Colon (tissue), 2 donors: ENCODE measurements around the gene ILF2.
"Not testable (repeated sequence)": the region's sequence is repeated elsewhere in the genome, so short reads cannot be mapped to it uniquely, and the experiment has no call there.

ENCODE experiments used
- FAIRE-seq: peaks from 2 replicates; lab custom pipeline; 2012; peaks lifted over from hg19 to GRCh38; lab: Jason Lieb, UNC
- donor health status: control.
- donor health status: control.

Gene ILF2

DNA sequence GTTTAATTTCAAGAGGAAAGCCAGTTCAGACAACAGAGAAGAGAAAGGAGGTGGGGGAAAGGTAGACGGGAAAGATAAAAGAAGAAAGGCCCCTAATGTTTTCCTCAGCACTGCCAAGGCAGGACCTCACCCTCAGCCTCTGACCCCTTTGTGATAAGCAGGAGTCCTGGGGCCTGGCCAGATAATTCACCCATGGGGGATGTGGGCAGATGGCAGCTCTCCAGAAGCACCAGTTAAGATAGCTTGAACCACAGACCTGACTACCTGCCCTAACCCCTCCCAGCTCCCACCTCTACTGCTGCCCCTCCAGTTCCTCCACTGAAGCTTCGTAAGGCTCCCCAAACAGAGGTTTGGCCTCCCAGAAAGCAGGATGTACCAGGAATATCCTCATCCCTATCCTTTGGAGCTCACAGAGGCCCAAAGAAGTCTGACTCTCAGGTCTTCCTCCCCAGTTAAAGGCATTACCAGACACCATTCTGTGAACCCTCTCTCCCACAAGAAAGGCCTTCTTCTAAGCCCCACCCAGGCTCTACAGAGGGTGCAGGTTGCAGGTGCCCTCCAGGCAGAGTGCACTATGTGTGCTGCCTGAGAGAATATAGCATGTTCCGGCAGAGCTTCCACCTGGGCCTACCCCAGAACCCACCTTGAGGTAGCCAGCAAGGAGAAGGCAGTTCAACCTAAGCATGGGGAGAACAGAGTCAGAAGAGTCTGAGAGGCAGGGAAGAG, 21.5 kb downstream of the ILF2 start:
- FAIRE-seq, result no peak

DNA sequence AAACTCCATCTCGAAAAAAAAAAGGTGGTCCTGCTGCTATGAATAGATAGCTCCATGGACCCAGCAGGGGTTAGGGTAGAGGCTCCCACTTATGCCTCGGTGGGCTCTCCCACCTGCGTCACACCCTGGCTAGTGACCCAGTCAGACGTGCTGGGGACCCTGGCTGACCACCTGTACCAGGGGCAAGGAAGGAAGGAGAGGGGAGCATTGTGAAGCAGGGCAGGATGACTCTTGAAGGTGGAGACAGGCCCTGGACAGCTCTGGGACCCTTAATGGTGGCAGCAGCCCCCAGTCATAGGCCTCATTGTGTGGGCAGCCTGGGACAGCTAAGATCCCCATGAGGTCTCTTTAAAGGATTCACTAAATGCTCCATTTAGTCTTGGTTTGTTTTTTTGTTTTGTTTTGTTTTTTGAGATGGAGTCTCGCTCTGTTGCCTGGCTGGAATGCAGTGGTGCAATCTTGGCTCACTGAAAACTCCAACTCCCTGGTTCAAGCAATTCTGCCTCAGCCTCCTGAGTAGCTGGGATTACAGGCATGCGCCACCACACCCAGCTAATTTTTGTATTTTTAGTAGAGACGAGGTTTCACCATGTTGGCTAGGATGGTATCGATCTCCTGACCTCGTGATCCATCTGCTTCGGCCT, 22.7 kb downstream of the ILF2 start:
- no peak for FAIRE-seq

DNA sequence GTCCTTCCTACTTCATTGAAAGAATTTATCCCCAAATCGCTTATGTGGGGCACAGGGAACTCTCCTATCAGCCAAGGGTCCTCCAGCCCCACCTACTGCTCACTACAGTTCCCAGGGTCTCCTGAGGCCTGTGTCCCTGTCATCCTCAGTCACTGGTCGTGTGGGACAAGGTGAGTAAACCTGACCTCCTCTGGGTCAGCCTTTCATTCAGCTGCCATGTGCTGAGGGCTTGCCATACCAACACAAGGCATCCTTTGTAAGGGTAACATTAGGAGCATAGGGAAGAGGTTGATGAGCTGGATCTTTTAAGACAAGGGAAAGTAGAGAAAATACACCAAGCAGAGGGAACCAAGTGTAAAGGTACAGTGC, 23.5 kb downstream of the ILF2 start:
- no peak for FAIRE-seq

DNA sequence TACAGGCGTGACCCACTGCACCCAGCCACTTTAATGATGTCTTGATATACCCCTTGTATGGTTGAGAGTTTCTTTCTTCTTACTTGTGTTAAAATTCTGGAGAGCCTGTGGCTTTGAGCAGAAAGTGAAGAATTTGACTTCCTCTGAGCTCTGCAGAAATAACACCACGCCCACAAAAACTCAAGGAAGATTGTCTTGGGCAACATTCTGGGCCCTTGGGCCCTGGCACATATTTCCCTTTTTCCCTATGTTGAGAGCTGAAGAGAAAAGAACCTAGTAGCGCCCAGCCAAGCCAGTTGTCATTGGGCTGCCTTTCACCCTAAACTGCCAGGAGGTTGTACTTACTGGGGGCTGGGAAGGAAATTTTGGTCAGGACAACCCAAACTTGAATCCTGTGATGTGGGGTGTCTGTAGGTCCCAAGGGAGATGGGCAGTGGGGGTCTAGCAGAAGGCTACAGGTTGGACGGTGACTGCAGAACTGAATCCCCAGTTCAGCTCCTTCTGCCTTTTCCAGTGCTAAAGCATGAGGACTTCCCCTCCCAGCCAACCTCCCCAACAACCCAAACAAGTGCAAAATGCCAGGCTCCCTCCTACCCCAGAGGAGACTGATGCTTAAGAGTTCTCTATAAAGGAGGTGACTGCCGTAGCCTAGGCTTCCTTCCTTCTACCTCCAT, 24.0 kb downstream of the ILF2 start:
- no peak for FAIRE-seq

DNA sequence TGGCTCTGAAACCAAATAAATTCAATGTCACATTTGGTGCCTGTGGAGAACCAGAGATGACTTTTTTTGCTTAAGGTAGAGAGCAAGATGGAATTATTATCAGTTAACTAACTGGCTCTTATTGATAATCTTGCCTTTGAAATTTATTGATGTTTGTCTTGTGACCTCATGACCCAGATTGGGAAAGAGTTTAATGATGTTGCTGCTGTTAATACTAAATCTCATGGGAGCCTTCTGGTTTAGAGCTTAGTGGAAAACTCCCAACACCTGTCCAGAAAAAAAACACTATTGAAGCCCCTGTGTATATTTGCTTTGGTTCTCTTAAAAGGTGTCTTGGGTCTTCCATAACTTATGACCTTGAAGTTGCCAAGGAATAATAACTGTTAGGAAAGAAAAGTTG, 27.0 kb downstream of the ILF2 start:
- no peak for FAIRE-seq

DNA sequence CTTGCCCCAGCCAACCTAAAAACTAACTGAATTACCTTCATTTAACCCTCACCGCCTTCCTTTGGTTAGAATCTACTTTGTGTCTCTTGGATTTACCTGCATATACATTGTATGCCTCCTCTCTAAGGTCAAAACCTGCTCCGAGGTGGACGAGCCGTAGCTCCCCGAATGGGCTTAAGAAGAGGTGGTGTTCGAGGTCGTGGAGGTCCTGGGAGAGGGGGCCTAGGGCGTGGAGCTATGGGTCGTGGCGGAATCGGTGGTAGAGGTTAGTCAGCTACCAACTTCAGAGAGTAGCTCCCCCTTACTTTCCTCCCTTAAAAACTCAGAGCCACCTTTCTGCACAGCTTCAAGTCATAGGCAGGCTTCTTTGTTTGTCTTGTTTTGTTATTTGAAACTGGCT, 27.7 kb downstream of the ILF2 start:
- no peak for FAIRE-seq

DNA sequence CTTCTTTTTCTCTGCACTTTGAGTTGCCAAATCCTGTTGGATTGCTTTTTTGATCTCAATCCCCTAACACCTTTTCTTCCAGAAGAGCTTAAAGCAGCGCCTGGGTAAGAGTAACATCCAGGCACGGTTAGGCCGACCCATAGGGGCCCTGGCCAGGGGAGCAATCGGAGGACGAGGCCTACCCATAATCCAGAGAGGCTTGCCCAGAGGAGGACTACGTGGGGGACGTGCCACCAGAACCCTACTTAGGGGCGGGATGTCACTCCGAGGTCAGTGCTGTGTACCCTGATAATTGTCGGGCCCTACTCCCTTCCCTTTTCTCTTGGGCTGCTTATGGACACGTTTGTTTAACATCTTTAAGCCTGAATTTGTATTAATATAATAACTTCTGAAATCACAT, 28.6 kb downstream of the ILF2 start:
- no peak for FAIRE-seq

DNA sequence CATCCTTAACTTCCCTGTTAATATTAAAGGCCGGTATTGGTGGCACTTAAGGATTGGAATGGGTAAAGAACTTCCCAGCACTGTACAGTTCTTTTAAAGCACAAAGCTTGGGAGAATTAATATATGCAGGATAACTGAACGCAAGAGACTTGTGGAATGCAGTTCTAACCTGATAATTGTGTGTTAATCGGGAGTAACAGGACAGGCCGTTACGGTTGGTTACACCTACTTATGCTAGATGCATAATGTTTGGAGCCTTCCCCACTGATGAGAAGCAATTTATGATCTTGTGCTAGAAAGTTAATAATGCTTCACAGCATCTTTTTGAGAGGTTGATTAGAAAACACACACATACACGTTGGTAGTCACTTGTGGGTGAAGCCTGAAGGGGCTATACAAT, 29.9 kb downstream of the ILF2 start:
- no peak for FAIRE-seq

DNA sequence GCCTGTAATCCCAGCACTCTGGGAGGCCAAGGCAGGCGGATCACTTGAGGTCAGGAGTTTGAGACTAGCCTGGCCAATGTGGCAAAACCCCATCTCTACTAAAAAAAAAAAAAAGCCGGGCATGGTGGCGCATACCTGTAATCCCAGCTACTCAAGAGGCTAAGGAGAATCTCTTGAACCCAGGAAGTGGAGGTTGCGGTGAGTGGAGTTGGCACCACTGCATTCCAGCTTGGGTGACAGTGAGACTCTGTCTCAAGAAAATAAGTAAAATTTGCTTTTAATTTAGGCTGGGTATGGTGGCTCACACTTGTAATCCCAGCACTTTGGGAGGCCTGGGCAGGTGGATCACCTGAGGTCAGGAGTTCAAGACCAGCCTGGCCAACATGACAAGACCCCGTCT, 30.6 kb downstream of the ILF2 start:
- not testable (repeated sequence) for FAIRE-seq

DNA sequence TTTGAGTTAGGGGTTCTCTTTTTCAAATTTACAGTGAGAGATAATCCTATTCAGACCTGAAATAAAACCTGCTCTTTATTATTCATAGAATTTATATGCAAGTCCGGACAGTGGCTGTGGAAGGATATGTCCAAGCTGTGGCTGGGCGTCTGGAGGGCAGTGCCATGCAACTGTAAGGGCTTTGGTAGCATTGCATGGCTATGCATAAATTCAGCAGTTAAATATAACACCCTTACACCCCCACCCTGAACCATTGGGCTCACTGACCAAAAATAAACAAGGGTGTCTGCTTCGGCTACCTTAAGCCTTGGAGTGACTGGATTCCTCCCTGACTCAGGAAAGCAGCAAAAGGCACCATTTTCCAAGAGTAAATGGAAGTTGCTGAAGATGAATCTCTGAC, 31.5 kb downstream of the ILF2 start:
- FAIRE-seq, result no peak

DNA sequence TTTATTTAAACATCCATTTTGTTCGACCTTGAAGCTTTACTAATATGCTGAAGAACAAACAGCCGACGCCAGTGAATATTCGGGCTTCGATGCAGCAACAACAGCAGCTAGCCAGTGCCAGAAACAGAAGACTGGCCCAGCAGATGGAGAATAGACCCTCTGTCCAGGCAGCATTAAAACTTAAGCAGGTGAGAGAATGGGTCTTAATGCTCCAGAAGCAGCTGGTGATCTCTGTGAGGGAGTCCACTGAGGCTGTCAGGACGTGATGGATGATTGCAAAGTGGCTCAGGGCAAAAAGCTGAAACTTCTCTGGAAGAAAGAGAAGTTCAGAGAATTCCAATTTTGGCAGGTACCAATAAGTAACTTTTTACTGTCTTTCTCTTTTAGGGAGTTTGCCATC, 32.5 kb downstream of the ILF2 start:
- FAIRE-seq, result no peak

DNA sequence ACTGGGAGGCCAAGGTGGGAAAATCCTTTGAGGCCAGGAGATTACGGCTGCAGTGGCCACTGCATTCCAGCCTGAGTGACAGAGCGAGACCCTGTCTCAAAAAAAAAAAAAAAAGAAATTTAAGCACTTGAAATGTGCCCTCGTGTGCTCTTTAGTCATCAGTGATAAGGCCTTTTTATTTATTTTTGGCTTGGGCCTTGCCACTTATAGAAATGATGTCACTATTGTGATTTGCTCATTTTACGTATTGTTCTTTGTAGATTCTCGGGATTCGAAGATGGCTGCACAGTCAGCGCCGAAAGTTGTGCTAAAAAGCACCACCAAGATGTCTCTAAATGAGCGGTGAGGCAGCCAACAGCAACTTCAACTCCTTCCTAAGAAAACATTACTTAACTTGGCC, 34.5 kb downstream of the ILF2 start:
- FAIRE-seq, result no peak

DNA sequence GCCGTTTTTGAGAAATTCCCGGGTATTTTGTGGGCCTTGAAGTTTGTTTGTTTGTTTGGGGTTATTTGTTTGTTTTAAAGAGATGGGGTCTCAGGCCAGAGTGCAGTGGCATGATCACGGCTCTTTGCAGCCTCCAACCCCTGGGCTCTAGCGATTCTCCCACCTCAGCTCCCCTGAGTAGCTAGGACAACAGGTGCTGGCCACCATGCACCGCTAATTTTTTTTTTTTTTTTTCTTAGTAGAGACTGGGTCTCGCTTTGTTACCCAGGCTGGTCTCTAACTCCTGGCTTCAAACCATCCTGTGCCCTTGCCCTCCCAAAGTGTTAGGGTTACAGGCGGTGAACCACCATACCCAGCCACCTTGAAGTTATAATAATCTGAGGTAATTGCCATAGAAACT, 34.9 kb downstream of the ILF2 start:
- FAIRE-seq, result no peak

DNA sequence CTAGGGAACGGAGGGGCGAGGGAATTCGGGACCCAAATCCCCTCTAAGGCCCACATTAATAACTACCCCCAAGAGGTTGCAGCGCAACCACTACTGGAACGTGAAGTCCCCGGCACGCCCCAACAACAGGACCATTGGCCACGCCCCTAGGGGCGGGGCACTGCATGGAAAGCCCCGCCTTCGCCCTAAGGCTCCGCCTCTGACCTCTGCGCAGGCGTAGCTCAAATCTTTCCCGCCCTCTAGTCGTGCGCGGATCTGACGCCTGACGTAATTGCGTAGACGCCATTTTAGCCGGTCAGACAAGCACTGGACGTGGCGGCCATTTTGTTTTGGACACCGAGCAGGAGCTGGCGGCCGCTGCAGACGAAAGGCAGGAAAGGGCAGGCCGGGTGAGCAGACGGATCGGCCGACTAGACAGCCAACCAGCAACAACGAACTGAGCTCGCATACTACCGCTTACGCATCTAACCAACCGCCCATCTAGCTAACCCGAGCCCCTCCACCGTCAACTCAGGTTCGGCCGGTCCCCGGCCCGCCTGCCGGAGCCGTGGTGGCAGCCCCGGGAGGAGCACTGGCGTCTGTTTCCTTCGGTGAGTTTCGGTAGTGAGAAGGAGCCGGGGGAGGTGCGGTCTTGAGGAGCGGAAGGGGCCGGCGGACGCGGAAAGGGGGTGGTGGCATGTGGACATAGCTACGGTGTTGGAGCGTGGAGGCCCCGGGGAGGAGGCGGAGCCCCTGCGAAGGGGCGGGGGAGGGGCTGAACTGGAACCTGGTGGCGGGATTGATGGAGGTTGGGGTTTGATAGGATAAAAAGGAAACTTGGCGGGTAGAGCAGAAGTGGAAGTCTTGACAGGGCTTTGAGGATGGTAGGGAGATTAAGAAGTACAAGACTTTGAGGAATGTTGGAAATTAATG, 36.8 kb downstream of the ILF2 start, which contains the start of gene CHTOP:
TSS of gene CHTOP (plus strand) at position 313 of the 912 bp plus-strand sequence. CDS start 2,523 bp downstream, outside the sequence.
- FAIRE-seq, result no peak

DNA sequence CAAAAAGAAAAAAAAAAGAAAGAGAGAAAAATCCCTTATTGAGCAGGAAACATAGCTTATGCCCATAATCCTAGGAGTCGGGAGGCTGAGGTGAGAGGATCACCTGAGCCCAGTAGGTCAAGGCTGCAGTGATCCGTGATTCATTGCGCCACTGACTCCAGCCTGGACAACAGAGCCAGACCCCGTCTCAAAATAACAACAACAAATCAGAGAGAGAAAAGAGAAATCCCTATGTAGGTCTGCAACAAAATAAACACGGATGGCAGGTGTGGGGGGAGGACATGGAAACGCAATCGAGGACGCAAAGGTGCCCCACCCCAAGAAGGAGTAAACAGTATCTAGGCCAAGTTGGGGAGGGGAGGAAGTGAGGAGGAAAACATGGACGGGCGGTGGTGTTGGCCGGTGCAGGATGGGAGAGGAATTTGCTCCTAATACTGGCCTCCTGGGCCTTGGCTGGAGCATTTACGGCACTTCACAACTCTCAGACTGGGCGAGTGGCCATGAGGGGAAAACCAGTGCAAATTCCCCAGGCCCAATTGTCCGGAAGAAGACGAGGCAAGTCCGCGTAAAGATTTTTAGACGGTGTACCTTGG, 37.5 kb downstream of the ILF2 start:
- no peak for FAIRE-seq

DNA sequence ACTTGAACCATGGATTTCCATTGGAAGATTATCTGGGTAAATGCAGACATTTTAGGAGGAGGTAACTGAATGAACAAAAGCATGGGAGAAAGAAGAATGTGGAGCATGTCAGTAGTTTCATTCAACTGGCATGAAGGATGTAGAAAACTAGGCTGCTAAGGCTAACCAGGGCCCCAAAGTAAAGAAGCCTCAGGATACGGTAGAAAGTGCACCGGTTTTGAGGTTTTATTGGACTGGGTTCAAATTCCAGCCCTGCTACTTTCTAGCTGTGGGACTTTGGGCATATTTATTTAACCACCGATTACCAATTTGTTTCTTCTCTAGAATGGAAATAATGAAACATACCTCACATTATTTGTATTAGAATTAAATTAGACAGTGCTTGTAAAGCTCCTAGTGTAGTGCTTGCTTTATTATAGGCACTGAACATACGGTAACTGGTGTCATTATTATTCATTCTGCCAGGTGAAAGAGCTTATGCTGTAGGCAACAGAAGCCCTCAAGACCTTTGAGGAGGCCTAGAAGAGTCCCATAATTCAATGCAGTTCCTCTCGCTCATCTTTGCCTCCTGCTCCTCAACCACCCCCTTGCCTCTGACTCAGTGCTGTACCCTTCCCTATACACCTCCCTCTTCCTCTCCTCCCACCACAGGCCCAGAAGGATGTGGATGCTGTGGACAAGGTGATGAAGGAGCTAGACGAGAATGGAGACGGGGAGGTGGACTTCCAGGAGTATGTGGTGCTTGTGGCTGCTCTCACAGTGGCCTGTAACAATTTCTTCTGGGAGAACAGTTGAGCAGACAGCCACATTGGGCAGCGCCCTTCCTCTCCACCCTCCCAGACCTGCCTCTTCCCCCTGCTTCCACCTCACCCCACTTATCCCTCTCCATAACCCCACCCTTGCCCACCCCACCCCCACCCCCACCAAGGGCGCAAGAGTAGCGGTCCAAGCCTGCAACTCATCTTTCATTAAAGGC, 39.5 kb downstream of the ILF2 start:
- no peak for FAIRE-seq

DNA sequence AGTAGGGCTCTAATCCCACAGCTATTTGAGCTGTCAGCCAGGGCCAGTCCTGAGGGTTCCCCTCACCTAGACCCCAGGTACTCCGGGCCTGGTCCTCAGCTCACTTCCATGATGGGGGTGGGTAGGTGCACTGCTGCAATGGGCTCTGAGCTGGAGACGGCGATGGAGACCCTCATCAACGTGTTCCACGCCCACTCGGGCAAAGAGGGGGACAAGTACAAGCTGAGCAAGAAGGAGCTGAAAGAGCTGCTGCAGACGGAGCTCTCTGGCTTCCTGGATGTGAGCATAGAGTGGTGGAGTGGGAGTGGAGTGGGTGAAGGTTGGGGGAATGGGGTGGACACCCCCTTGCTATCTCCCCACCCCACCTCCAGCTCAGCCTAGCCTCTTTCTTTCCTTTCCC, 40.4 kb downstream of the ILF2 start:
- no peak for FAIRE-seq

DNA sequence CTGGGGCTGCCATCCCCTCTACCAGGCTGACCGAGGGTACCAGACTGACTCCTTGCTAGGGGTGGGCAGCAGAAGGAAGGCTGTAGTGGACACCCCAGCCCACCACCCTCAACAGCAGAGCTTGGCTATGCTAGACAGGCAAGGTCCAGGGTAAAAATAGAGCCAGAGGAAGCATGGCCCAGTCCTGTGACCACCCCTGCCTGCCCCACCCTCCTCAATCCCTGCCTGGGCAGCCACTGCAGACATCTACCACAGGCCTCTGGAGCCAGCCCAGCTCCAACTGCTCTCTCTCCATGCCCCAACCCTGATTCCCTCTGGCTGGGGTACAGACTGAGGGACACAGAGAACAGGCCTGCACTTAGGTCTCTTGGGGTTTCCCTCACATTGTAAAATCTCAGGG, 40.8 kb downstream of the ILF2 start:
- no peak for FAIRE-seq

DNA sequence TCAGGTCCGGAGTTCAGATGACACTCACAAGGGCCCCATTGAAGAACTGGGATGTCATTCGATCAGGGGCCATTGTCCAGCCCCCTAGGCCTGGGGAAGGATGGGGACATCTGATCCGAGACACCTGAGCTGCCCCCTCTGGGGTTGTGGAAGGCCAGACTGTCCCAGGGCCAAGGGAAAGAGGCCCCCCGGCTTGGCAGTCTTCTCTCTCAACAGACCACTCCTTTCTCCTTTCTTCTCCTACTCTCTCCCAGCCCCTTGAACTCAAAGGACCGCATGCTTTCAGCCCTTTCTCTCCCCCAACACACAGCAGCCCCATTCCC, 41.5 kb downstream of the ILF2 start:
- no peak for FAIRE-seq

DNA sequence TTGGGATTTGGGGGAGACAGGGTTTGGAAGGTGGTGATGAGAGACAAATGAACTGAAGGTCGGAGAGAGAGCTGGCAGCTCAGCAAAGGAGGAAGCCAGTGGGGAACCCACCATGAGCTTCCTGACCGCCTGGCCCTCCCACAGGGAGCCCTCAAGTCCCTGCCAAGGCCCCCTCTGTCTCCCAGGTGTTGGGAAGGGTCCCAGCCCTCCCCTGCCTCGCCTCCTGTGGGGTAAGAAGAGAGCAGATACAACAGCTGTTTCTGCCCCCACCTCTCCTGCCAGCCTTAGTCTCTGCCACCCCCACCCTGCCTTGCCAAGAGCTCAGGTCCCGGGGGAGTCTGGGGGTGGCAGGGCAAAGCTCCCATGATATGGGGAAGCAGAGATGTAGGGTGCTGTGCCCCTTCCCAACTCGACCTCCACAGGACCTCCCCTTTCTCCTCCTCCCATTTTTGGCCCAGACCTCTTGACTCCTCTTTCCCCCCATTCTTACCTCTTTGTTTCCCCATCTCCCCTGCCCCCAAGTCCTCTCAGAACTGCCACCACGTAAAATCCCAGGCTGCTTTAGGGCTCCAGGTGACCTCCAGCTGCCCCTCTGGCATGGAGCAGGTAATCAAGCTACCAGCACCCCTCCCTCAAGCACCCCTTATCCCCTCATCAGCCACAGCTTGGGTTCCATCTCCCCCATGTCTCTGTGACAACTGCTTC, 42.0 kb downstream of the ILF2 start:
- FAIRE-seq, result no peak
